NK-92 (cell line): ENCODE measurements around the gene LAMC3.
"Not testable (repeated sequence)": the region's sequence is repeated elsewhere in the genome, so short reads cannot be mapped to it uniquely, and the experiment has no call there.

Source experiments
- DNase-seq: peaks from one replicate; lab custom pipeline; 2025; ENCODE audit not compliant: unreplicated experiment; lab: John Stamatoyannopoulos, UW

LAMC3 gene

GRCh38 chr9:131027048-131027871 is 18.3 kb downstream of the LAMC3 start:
- DNase-seq: no peak

GRCh38 chr9:131027872-131028179 is 18.9 kb downstream of the LAMC3 start:
- DNase-seq: no peak

GRCh38 chr9:131028221-131028884 is 19.4 kb downstream of the LAMC3 start:
- DNase-seq: no peak

GRCh38 chr9:131028931-131029573 is 20.1 kb downstream of the LAMC3 start:
- DNase-seq: no peak

GRCh38 chr9:131029574-131029952 is 20.6 kb downstream of the LAMC3 start:
- DNase-seq: no peak

- no peak for DNase-seq
Measured at GRCh38 chr9:131030239-131031004, 21.4 kb downstream of the LAMC3 start.

- no peak for DNase-seq
Measured at GRCh38 chr9:131031005-131031641, 22.1 kb downstream of the LAMC3 start.

GRCh38 chr9:131031642-131032005 is 22.6 kb downstream of the LAMC3 start:
- DNase-seq: no peak

- DNase-seq: no peak
Measured at GRCh38 chr9:131032384-131032783, 23.4 kb downstream of the LAMC3 start.

- DNase-seq: no peak
Measured at GRCh38 chr9:131033269-131034224, 24.6 kb downstream of the LAMC3 start.

- DNase-seq: no peak
Measured at GRCh38 chr9:131034268-131034667, 25.3 kb downstream of the LAMC3 start.

GRCh38 chr9:131034749-131035148 is 25.8 kb downstream of the LAMC3 start:
- not testable (repeated sequence) for DNase-seq

- no peak for DNase-seq
Measured at GRCh38 chr9:131035548-131035947, 26.6 kb downstream of the LAMC3 start.

- no peak for DNase-seq
Measured at GRCh38 chr9:131036071-131036470, 27.1 kb downstream of the LAMC3 start.

- DNase-seq: no peak
Measured at GRCh38 chr9:131036529-131037334, 27.8 kb downstream of the LAMC3 start.

GRCh38 chr9:131037335-131038255 is 28.6 kb downstream of the LAMC3 start:
- DNase-seq: no peak

GRCh38 chr9:131038256-131039128 is 29.5 kb downstream of the LAMC3 start:
- no peak for DNase-seq
